Smooth muscle cell (in vitro differentiated cells): ENCODE measurements around the gene FEZF2. TPM values are rescaled to one million over a fixed set of nuclear protein-coding genes. Genes with fewer than 3 reads are reported as not detected.

Experiments used
- DNase-seq: peaks from one replicate; lab custom pipeline; 2025; ENCODE audit not compliant: unreplicated experiment; lab: John Stamatoyannopoulos, UW
- H2AFZ ChIP-seq: fragments of 200-600 bp; sonication (generic); 2 replicates; pipeline ENCODE4 v1.6.0; 2016; ENCODE audit warnings: antibody characterized with exemption, low read depth, mild to moderate bottlenecking
- H3F3A ChIP-seq: fragments of 200-600 bp; sonication (generic); 2 replicates; pipeline ENCODE4 v1.6.0; 2017; ENCODE audit warnings: antibody characterized with exemption, low read depth
- H3K27ac ChIP-seq: fragments of 200-600 bp; sonication (generic); 2 replicates; pipeline ENCODE4 v1.5.1; 2016; ENCODE audit warnings: low read depth, mild to moderate bottlenecking
- H3K27me3 ChIP-seq: fragments of 200-600 bp; sonication (generic); 2 replicates; pipeline ENCODE4 v1.6.1; 2016; ENCODE audit warnings: low read depth, mild to moderate bottlenecking
- H3K36me3 ChIP-seq: fragments of 200-600 bp; sonication (generic); 2 replicates; pipeline ENCODE4 v1.5.1; 2016; ENCODE audit warnings: low read depth
- H3K4me1 ChIP-seq: fragments of 200-600 bp; sonication (generic); 2 replicates; pipeline ENCODE4 v1.5.1; 2016; ENCODE audit warnings: low read depth
- H3K4me2 ChIP-seq: fragments of 200-600 bp; sonication (generic); 2 replicates; pipeline ENCODE4 v1.6.0; 2016; ENCODE audit warnings: mild to moderate bottlenecking
- H3K4me3 ChIP-seq: fragments of 200-600 bp; sonication (generic); 2 replicates; pipeline ENCODE4 v1.5.1; 2016; ENCODE audit warnings: mild to moderate bottlenecking
- H3K79me2 ChIP-seq: fragments of 200-600 bp; sonication (generic); 2 replicates; pipeline ENCODE4 v1.6.0; 2016; ENCODE audit warnings: low read depth, mild to moderate bottlenecking
- H3K9ac ChIP-seq: fragments of 200-600 bp; sonication (generic); 2 replicates; pipeline ENCODE4 v1.6.0; 2016; ENCODE audit warnings: low read depth
- H3K9me3 ChIP-seq: fragments of 200-600 bp; sonication (generic); replicated peaks from 2 replicates; pipeline ENCODE4 v1.5.1; 2016; ENCODE audit warnings: low read depth
- H4K20me1 ChIP-seq: fragments of 200-600 bp; sonication (generic); 2 replicates; pipeline ENCODE4 v1.6.0; 2016; ENCODE audit warnings: low read depth
- CTCF ChIP-seq: fragments of 200-600 bp; sonication (generic); IDR thresholded peaks from 2 replicates; pipeline ENCODE4 v1.5.1; 2017; ENCODE audit warnings: borderline replicate concordance, mild to moderate bottlenecking, antibody characterized with exemption; ENCODE audit not compliant: insufficient read depth, poor library complexity, severe bottlenecking
- WGBS: methylation state at CpG from one replicate; pipeline ENCODE4 v1.1.7; 2016; ENCODE audit warnings: low lambda C conversion rate; 5-methylcytosine and 5-hydroxymethylcytosine counted together
- polyA plus RNA-seq: library from polyadenylated mRNA; unstranded; fragments of >200 nt; fragmentation: Nextera tagmentation; extraction: Ambion mirVana; gene quantifications from 2 replicates; pipeline ENCODE4 v1.2.1, GENCODE V29; 2016
- total RNA-seq: library from RNA; depleted of rRNA; stranded (reverse); fragments of >200 nt; gene quantifications from 2 replicates; pipeline ENCODE4 v1.2.3, GENCODE V29; 2014

Gene FEZF2
- total and polyA plus RNA-seq, 2 experiments from 2014 or later, result not detected

GRCh38 chr3:62371720-62372591 lies 1.4 kb downstream of the FEZF2 start:
- Histone ChIP-seq H3K79me2 (no peaks in the 10 kb centered on the region), H3K27ac (no peak overlapping the region), H3K4me1 (peaks cover 50% of the 10 kb centered on the region), H3K9ac (no peak overlapping the region), H3K4me2 (peak overlapping the region; percentile 26), H3K36me3 (no peaks in the 10 kb centered on the region), H3F3A (no peaks in the 10 kb centered on the region), H3K4me3 (no peak overlapping the region), H3K9me3 (no peaks in the 10 kb centered on the region), H2AFZ (no peak overlapping the region), H4K20me1 (no peaks in the 10 kb centered on the region), H3K27me3 (peaks cover 100% of the 10 kb centered on the region)
- no peak for TF ChIP-seq CTCF
- 4% methylated on average over 61 of the region's 66 CpGs for WGBS
- DNase-seq, result no peak

GRCh38 chr3:62370858-62371719 lies 2.3 kb downstream of the FEZF2 start:
- Histone ChIP-seq H3K36me3 (no peaks in the 10 kb centered on the region), H3K4me3 (no peak overlapping the region), H3K79me2 (no peaks in the 10 kb centered on the region), H3K9ac (no peak overlapping the region), H3K4me1 (peaks cover 52% of the 10 kb centered on the region), H3K27ac (no peak overlapping the region), H2AFZ (no peak overlapping the region), H4K20me1 (no peaks in the 10 kb centered on the region), H3K9me3 (no peaks in the 10 kb centered on the region), H3F3A (no peaks in the 10 kb centered on the region), H3K27me3 (peaks cover 100% of the 10 kb centered on the region), H3K4me2 (no peak overlapping the region)
- no peak for TF ChIP-seq CTCF
- DNase-seq, result no peak
- WGBS, result 6% methylated on average over 49 of the region's 49 CpGs

GRCh38 chr3:62370112-62370857 lies 3.1 kb downstream of the FEZF2 start:
- H3K79me2 ChIP-seq, result no peaks in the 10 kb centered on the region
- H3K9me3 ChIP-seq, result no peaks in the 10 kb centered on the region
- no peaks in the 10 kb centered on the region for H3K36me3 ChIP-seq
- H3K9ac ChIP-seq, result no peak overlapping the region
- WGBS, result 3% methylated on average over 43 of the region's 46 CpGs
- H2AFZ ChIP-seq, result no peak overlapping the region
- H3K27me3 ChIP-seq, result peaks cover 100% of the 10 kb centered on the region
- H3F3A ChIP-seq, result no peaks in the 10 kb centered on the region
- H3K27ac ChIP-seq, result no peak overlapping the region
- H3K4me2 ChIP-seq, result no peak overlapping the region
- peaks cover 48% of the 10 kb centered on the region for H3K4me1 ChIP-seq
- DNase-seq, result no peak
- H4K20me1 ChIP-seq, result no peaks in the 10 kb centered on the region
- no peak overlapping the region for H3K4me3 ChIP-seq
- TF ChIP-seq CTCF, result no peak
